Measurements from ENCODE around the gene ETF1. TPM values are rescaled to one million over a fixed set of nuclear protein-coding genes. Genes with fewer than 3 reads are reported as not detected.

The ETF1 gene
- total RNA-seq, 2 experiments from 2014 or later, result 92.7 to 93.3 TPM

DNA sequence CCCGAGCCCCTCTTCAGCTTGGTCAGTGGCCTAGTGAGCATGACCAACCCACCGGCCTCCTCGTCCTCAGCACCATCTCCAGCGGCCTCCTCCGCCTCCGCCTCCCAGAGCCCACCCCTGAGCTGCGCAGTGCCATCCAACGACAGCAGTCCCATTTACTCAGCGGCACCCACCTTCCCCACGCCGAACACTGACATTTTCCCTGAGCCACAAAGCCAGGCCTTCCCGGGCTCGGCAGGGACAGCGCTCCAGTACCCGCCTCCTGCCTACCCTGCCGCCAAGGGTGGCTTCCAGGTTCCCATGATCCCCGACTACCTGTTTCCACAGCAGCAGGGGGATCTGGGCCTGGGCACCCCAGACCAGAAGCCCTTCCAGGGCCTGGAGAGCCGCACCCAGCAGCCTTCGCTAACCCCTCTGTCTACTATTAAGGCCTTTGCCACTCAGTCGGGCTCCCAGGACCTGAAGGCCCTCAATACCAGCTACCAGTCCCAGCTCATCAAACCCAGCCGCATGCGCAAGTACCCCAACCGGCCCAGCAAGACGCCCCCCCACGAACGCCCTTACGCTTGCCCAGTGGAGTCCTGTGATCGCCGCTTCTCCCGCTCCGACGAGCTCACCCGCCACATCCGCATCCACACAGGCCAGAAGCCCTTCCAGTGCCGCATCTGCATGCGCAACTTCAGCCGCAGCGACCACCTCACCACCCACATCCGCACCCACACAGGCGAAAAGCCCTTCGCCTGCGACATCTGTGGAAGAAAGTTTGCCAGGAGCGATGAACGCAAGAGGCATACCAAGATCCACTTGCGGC lies 75.9 kb downstream of the ETF1 start:
- H3K4me3 Mint-ChIP-seq, result peak overlapping the region; percentile 87
- H3K36me3 Mint-ChIP-seq (ENCODE audit: low read depth), result peaks cover 6% of the 10 kb centered on the region
- H3K27me3 Mint-ChIP-seq (ENCODE audit: low read depth), result peaks cover 21% of the 10 kb centered on the region
- ATAC-seq (no peak), DNase-seq (peak; percentile 41)
- POLR2A ChIA-PET, result interaction anchor here (0.7 kb wide), 1 partner anchor 364 kb away, joined by 3 read pairs; no protein-coding TSS in a partner anchor
- H3K4me1 Mint-ChIP-seq (ENCODE audit: low read depth), result peaks cover 22% of the 10 kb centered on the region
- CTCF ChIA-PET, result interaction anchor here (1.3 to 3.3 kb wide), 2 partner anchors 36 to 114 kb away, joined by 3 to 19 read pairs; partner anchors contain the start of gene KDM3B
- H3K9me3 Mint-ChIP-seq (ENCODE audit: insufficient read depth), result no peaks in the 10 kb centered on the region
- peak overlapping the region; percentile 53 for H3K27ac Mint-ChIP-seq

DNA sequence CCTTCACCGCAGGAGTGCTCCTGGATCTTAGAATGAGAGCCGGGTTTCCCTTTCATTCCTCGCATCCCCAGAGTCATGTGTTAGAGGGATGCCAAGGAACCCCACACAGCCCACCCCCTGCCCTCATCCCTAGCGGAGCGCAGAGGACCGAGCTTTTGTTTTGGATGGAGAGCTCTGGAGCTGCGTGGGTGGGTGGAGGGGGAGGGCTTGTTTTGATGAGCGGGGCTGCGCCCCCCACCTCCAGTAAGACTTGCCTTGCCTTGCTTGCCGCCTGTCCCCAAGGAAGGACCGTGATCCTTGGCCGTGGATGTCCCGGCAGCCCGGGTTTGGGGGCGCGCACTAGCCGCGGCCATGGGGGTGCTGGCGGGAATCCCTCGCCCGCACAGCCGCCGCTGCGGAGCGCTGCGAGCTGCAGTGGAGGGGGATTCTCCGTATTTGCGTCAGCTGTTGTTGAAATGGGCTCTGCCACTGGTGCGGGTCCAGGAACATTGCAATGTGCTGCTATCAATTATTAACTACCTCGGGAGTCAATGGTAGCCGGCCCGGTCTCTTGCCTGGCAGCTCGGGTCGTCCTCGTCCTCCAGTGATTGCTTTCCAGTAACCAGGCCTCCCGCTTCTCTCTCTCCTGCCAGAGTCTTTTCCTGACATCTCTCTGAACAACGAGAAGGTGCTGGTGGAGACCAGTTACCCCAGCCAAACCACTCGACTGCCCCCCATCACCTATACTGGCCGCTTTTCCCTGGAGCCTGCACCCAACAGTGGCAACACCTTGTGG lies 76.7 kb downstream of the ETF1 start:
- no peak for ATAC-seq
- peaks cover 22% of the 10 kb centered on the region for H3K4me1 Mint-ChIP-seq (ENCODE audit: low read depth)
- peaks cover 20% of the 10 kb centered on the region for H3K27me3 Mint-ChIP-seq (ENCODE audit: low read depth)
- peak; percentile 41 for DNase-seq
- peak overlapping the region; percentile 87 for H3K4me3 Mint-ChIP-seq
- POLR2A ChIA-PET, result interaction anchor here (0.7 to 3.3 kb wide), 9 partner anchors 11 to 288 kb away, joined by 3 to 32 read pairs (median 6); partner anchors contain the start of genes BRD8, ETF1 and HSPA9
- H3K27ac Mint-ChIP-seq, result no peak overlapping the region
- no peaks in the 10 kb centered on the region for H3K9me3 Mint-ChIP-seq (ENCODE audit: insufficient read depth)
- peaks cover 6% of the 10 kb centered on the region for H3K36me3 Mint-ChIP-seq (ENCODE audit: low read depth)
- CTCF ChIA-PET, result interaction anchor here (0.7 to 4.2 kb wide), 6 partner anchors 10 to 113 kb away, joined by 3 to 34 read pairs (median 13); partner anchors contain the start of genes ETF1 and KDM3B

DNA sequence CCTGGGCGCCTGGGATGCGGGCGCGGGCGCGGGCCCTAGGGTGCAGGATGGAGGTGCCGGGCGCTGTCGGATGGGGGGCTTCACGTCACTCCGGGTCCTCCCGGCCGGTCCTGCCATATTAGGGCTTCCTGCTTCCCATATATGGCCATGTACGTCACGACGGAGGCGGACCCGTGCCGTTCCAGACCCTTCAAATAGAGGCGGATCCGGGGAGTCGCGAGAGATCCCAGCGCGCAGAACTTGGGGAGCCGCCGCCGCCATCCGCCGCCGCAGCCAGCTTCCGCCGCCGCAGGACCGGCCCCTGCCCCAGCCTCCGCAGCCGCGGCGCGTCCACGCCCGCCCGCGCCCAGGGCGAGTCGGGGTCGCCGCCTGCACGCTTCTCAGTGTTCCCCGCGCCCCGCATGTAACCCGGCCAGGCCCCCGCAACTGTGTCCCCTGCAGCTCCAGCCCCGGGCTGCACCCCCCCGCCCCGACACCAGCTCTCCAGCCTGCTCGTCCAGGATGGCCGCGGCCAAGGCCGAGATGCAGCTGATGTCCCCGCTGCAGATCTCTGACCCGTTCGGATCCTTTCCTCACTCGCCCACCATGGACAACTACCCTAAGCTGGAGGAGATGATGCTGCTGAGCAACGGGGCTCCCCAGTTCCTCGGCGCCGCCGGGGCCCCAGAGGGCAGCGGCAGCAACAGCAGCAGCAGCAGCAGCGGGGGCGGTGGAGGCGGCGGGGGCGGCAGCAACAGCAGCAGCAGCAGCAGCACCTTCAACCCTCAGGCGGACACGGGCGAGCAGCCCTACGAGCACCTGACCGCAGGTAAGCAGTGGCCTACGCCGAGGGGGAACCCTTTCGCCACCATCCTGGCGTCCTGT lies 77.5 kb downstream of the ETF1 start, which contains the start of gene EGR1:
TSS of gene EGR1 (plus strand) at position 219 of the 864 bp plus-strand sequence. CDS start at position 502, 283 bp downstream.
- Mint-ChIP-seq H3K9me3 (ENCODE audit: insufficient read depth) (no peaks in the 10 kb centered on the region), H3K4me3 (peak within 1 kb of the TSS; percentile 87), H3K27me3 (ENCODE audit: low read depth) (peaks cover 20% of the 10 kb centered on the region), H3K4me1 (ENCODE audit: low read depth) (peaks cover 27% of the 10 kb centered on the region), H3K27ac (peak within 1 kb of the TSS; percentile 96), H3K36me3 (ENCODE audit: low read depth) (peaks cover 6% of the 10 kb centered on the region)
- DNase-seq (peak; percentile 96), ATAC-seq (peak; percentile 56)
- ChIA-PET CTCF (interaction anchor here (0.7 to 4.2 kb wide), 18 partner anchors 8 to 287 kb away, joined by 3 to 34 read pairs (median 6); partner anchors contain the start of genes BRD8, ETF1, HSPA9 and KDM3B), POLR2A (interaction anchor here (0.5 to 3.3 kb wide), 29 partner anchors 8 to 912 kb away, joined by 3 to 32 read pairs (median 3); partner anchors contain the start of genes BRD8, CDC23, CDC25C and ETF1)

DNA sequence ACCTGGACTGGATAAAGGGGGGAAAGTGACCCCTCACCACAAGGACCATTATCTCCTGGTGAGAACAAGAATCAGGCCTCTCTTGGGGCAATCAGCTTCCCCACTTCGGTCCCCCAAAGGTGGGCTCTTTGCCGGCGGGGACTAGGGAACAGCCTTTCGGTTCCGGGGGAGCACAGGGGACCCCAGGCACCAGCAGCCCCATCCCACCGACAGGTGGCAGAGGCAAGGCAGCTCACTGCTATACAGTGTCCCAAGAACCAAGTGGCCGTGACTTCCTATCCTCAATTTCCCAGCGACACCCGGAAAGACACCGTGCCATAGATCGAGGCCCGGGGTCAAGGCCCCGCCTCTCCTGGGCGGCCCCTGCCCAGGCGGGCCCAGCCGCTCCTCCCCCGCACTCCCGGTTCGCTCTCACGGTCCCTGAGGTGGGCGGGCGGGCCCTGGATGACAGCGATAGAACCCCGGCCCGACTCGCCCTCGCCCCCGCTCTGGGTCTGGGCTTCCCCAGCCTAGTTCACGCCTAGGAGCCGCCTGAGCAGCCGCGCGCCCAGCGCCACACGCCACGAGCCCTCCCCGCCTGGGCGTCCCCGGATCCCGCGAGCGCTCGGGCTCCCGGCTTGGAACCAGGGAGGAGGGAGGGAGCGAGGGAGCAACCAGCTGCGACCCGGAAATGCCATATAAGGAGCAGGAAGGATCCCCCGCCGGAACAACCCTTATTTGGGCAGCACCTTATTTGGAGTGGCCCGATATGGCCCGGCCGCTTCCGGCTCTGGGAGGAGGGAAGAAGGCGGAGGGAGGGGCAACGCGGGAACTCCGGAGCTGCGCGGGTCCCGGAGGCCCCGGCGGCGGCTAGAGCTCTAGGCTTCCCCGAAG lies 78.4 kb downstream of the ETF1 start:
- CTCF ChIA-PET, result interaction anchor here (0.7 to 4.2 kb wide), 19 partner anchors 8 to 286 kb away, joined by 3 to 34 read pairs (median 6); partner anchors contain the start of genes BRD8, ETF1, HSPA9 and KDM3B
- Mint-ChIP-seq H3K9me3 (ENCODE audit: insufficient read depth) (no peaks in the 10 kb centered on the region), H3K4me1 (ENCODE audit: low read depth) (peaks cover 35% of the 10 kb centered on the region), H3K27ac (peak overlapping the region; percentile 96), H3K4me3 (peak overlapping the region; percentile 87), H3K27me3 (ENCODE audit: low read depth) (peaks cover 20% of the 10 kb centered on the region), H3K36me3 (ENCODE audit: low read depth) (peaks cover 6% of the 10 kb centered on the region)
- DNase-seq (peak; percentile 98), ATAC-seq (peak; percentile 69)
- POLR2A ChIA-PET, result interaction anchor here (0.5 to 3.3 kb wide), 31 partner anchors 8 to 913 kb away, joined by 3 to 32 read pairs (median 3); partner anchors contain the start of genes BRD8, CDC23, CDC25C and ETF1

GRCh38 chr5:138464008-138464387 lies 79.0 kb downstream of the ETF1 start:
- Mint-ChIP-seq H3K27me3 (ENCODE audit: low read depth) (peaks cover 20% of the 10 kb centered on the region), H3K4me1 (ENCODE audit: low read depth) (peaks cover 42% of the 10 kb centered on the region), H3K9me3 (ENCODE audit: insufficient read depth) (no peaks in the 10 kb centered on the region), H3K36me3 (ENCODE audit: low read depth) (peaks cover 9% of the 10 kb centered on the region), H3K27ac (peak overlapping the region; percentile 96), H3K4me3 (peak overlapping the region; percentile 87)
- ChIA-PET CTCF (interaction anchor here (0.8 to 4.2 kb wide), 12 partner anchors 8 to 285 kb away, joined by 3 to 34 read pairs (median 9); partner anchors contain the start of genes BRD8, ETF1, HSPA9 and KDM3B), POLR2A (interaction anchor here (0.6 to 3.3 kb wide), 11 partner anchors 9 to 710 kb away, joined by 3 to 32 read pairs (median 8); partner anchors contain the start of genes ETF1, HNRNPA0, HSPA9 and REEP2)
- DNase-seq, result peak; percentile 93
- peak; percentile 52 for ATAC-seq

DNA sequence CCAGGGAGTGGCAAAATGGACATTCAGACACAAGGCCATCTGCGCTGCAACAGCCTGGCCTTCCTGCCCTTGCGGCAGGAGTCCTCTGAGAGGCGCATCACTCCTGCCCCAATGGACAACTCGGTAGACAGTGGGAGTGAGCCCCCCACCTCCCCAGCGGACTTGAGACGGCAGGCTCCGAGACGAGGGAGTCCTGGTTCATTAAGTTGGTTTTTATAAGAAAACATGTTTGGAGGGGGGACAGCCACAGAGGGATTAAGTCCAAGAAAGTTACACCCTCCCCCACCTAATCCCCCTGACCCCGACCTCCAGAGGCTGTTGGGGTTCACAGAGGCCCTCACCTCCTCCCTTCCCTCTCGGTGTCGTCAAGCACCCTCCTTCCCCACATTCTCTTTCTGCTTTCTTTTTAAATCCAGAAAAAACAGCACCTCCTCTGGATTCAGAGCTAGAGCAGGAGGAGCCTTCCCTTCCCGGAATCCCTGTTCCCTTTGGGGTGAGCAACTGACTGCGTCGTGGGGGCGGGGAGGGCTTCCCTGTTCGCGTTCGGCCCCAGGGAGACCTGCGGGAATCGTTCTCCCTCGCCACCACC lies 79.5 kb downstream of the ETF1 start:
- ChIA-PET POLR2A (interaction anchor here (0.6 to 3.3 kb wide), 10 partner anchors 8 to 709 kb away, joined by 3 to 32 read pairs (median 10); partner anchors contain the start of genes ETF1, HNRNPA0 and HSPA9), CTCF (interaction anchor here (1.5 to 4.2 kb wide), 11 partner anchors 7 to 285 kb away, joined by 3 to 34 read pairs (median 10); partner anchors contain the start of genes BRD8, ETF1, HSPA9 and KDM3B)
- H3K27ac Mint-ChIP-seq, result peak overlapping the region; percentile 96
- H3K9me3 Mint-ChIP-seq (ENCODE audit: insufficient read depth), result no peaks in the 10 kb centered on the region
- H3K36me3 Mint-ChIP-seq (ENCODE audit: low read depth), result peaks cover 9% of the 10 kb centered on the region
- no peak for DNase-seq
- H3K4me1 Mint-ChIP-seq (ENCODE audit: low read depth), result peaks cover 46% of the 10 kb centered on the region
- H3K27me3 Mint-ChIP-seq (ENCODE audit: low read depth), result peaks cover 20% of the 10 kb centered on the region
- H3K4me3 Mint-ChIP-seq, result peak overlapping the region; percentile 87
- ATAC-seq, result no peak

DNA sequence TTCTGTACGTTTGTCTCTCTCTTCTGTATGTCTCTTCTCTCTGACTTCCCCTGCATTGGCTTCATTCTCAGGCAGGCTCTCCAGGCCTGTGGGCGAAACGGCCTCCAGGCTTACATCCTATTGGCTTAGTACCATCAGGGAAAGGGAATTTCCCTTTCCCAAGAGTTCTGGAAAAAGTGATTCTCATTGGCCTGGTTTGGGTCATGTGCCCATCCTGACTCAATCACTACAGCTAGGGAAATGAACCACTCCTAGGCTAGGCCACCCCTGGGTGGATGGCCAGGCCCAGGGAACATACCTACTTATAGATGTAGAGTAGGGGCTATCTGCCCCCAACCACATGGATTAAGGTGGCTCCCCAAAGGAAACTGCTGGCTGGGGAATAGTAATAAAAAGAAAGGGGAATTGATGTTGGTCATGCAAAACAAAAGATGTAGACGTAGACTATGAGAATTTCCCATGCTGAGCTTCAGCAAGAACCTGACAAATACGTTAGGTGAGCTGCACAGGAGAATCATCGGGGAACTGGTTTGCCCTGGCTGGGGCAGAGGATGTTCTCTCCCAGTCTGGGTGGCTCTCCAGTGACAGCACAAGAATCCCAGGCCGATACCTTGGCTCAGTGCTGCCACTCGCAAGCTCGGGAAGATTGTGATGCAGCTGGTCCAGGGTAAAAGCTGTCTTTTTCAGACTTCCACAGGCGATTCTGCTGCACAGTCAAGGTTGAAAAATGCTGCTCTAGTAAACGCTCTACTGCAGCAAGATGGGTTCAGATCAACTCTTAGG lies 81.5 kb downstream of the ETF1 start:
- no peak for DNase-seq
- H3K27me3 Mint-ChIP-seq (ENCODE audit: low read depth), result peaks cover 3% of the 10 kb centered on the region
- no peak overlapping the region for H3K4me3 Mint-ChIP-seq
- H3K9me3 Mint-ChIP-seq (ENCODE audit: insufficient read depth), result no peaks in the 10 kb centered on the region
- peaks cover 40% of the 10 kb centered on the region for H3K4me1 Mint-ChIP-seq (ENCODE audit: low read depth)
- H3K36me3 Mint-ChIP-seq (ENCODE audit: low read depth), result peaks cover 3% of the 10 kb centered on the region
- peak overlapping the region; percentile 41 for H3K27ac Mint-ChIP-seq
- ATAC-seq, result no peak
- ChIA-PET CTCF (interaction anchor here (1.0 to 2.1 kb wide), 5 partner anchors 12 to 109 kb away, joined by 3 to 7 read pairs (median 6); partner anchors contain the start of genes ETF1 and KDM3B), POLR2A (interaction anchor here (0.8 kb wide), 1 partner anchor 81 kb away, joined by 3 read pairs; the partner anchor contains the start of gene ETF1)

DNA sequence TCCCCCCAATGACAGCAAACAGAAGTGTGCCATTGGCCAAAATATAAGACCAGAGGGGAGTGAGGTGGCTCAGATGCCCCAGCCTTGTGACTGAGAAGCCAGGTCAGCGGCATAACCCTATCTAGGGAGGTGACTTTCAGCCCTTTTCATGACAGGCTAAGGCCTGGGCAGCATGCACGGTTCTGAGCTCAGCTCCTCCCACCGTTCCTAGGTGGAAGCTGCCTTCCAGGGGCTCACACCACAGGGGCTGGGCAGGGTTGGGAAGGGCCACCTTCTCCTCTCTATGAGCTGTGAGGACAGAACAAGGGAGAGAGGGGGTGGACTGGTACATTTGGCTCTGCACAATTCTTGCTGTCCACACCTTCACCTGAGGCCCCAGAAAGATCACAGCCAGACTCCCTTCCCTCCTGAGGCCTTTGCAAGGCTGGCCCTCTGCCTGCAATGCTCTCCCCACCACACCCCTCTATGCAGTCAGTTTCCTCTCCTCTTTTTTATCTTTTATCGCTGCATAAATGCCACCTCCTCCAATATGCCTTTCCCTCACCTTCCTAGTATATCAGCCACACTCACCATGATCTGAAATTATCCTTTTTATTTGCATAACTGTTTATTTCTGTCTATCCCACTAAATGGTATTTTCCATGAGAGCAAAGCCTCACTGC lies 82.9 kb downstream of the ETF1 start:
- no peaks in the 10 kb centered on the region for H3K27me3 Mint-ChIP-seq (ENCODE audit: low read depth)
- H3K27ac Mint-ChIP-seq, result peak overlapping the region; percentile 98
- DNase-seq (no peak), ATAC-seq (no peak)
- H3K4me3 Mint-ChIP-seq, result no peak overlapping the region
- H3K36me3 Mint-ChIP-seq (ENCODE audit: low read depth), result peaks cover 3% of the 10 kb centered on the region
- POLR2A ChIA-PET, result interaction anchor here (0.8 to 1.4 kb wide), 4 partner anchors 10 to 107 kb away, joined by 3 to 4 read pairs (median 3); partner anchors contain the start of gene ETF1
- no peaks in the 10 kb centered on the region for H3K9me3 Mint-ChIP-seq (ENCODE audit: insufficient read depth)
- CTCF ChIA-PET, result interaction anchor here (2.2 kb wide), 1 partner anchor 11 kb away, joined by 16 read pairs; no protein-coding TSS in a partner anchor
- H3K4me1 Mint-ChIP-seq (ENCODE audit: low read depth), result peaks cover 37% of the 10 kb centered on the region

All from activated CD8-positive, alpha-beta T cell treated with anti-CD3 and anti-CD28 coated beads, Interleukin-2, amount 10 ng/mL, durations not matched to agents 7 days and 5 days (primary cell).